ENCODE results near the gene MYD88. TPM values are rescaled to one million over a fixed set of nuclear protein-coding genes. Genes with fewer than 3 reads are reported as not detected.

MYD88 gene
- total RNA-seq, 1 experiment from 2014 or later, result 8.3 TPM

- no peak for DNase-seq (ENCODE audit: extremely low read depth, low read depth)
Observed at GRCh38 chr3:38139652-38140051, 1.2 kb downstream of the MYD88 start.

- DNase-seq (ENCODE audit: extremely low read depth, low read depth), result no peak
Observed at GRCh38 chr3:38140326-38141172, 2.1 kb downstream of the MYD88 start.

- DNase-seq (ENCODE audit: extremely low read depth, low read depth), result no peak
Observed at GRCh38 chr3:38141173-38141951, 2.9 kb downstream of the MYD88 start.

- DNase-seq (ENCODE audit: extremely low read depth, low read depth), result no peak
Observed at GRCh38 chr3:38141952-38142273, 3.5 kb downstream of the MYD88 start.

- no peak for DNase-seq (ENCODE audit: extremely low read depth, low read depth)
Observed at GRCh38 chr3:38142959-38143358, 4.5 kb downstream of the MYD88 start.

GRCh38 chr3:38143511-38143910 is 5.0 kb downstream of the MYD88 start:
- DNase-seq (ENCODE audit: extremely low read depth, low read depth), result no peak

- no peak for DNase-seq (ENCODE audit: extremely low read depth, low read depth)
Observed at GRCh38 chr3:38146504-38146903, 8.0 kb downstream of the MYD88 start.

- no peak for DNase-seq (ENCODE audit: extremely low read depth, low read depth)
Observed at GRCh38 chr3:38147421-38147820, 9.0 kb downstream of the MYD88 start.

- no peak for DNase-seq (ENCODE audit: extremely low read depth, low read depth)
Observed at GRCh38 chr3:38148311-38148882, 9.9 kb downstream of the MYD88 start.

- DNase-seq (ENCODE audit: extremely low read depth, low read depth), result no peak
Observed at GRCh38 chr3:38149708-38150107, 11.2 kb downstream of the MYD88 start.

- no peak for DNase-seq (ENCODE audit: extremely low read depth, low read depth)
Observed at GRCh38 chr3:38150780-38151528, 12.5 kb downstream of the MYD88 start.

GRCh38 chr3:38151667-38152265 is 13.3 kb downstream of the MYD88 start:
- DNase-seq (ENCODE audit: extremely low read depth, low read depth), result peak; percentile 68

GRCh38 chr3:38152609-38153008 is 14.1 kb downstream of the MYD88 start:
- DNase-seq (ENCODE audit: extremely low read depth, low read depth), result no peak

- no peak for DNase-seq (ENCODE audit: extremely low read depth, low read depth)
Observed at GRCh38 chr3:38153221-38153620, 14.8 kb downstream of the MYD88 start.

- peak; percentile 77 for DNase-seq (ENCODE audit: extremely low read depth, low read depth)
Observed at GRCh38 chr3:38154033-38154494, 15.6 kb downstream of the MYD88 start.

- DNase-seq (ENCODE audit: extremely low read depth, low read depth), result no peak
Observed at GRCh38 chr3:38154625-38155255, 16.3 kb downstream of the MYD88 start.

- DNase-seq (ENCODE audit: extremely low read depth, low read depth), result no peak
Observed at GRCh38 chr3:38155825-38156224, 17.4 kb downstream of the MYD88 start.

GRCh38 chr3:38157117-38157516 is 18.7 kb downstream of the MYD88 start:
- DNase-seq (ENCODE audit: extremely low read depth, low read depth), result no peak

- DNase-seq (ENCODE audit: extremely low read depth, low read depth), result no peak
Observed at GRCh38 chr3:38157595-38157994, 19.1 kb downstream of the MYD88 start.

GRCh38 chr3:38158472-38158871 is 20.0 kb downstream of the MYD88 start:
- DNase-seq (ENCODE audit: extremely low read depth, low read depth), result no peak

All from NCI-H460 (cell line).